Measurements from ENCODE around the gene RPA3.

- no peak for TF ChIP-seq CTCF (IDR thresholded peaks at IDR 0.05; ENCODE audit: borderline replicate concordance, extremely low read depth, low read length, poor library complexity, severe bottlenecking)
- no peak for TF ChIP-seq EZH2 (IDR thresholded peaks at IDR 0.05; ENCODE audit: borderline replicate concordance, low read depth, low read length, severe bottlenecking)
Measured at GRCh38 chr7:7614018-7614741, 104.2 kb downstream of the RPA3 start.
